GM21515 (cell line): ENCODE measurements around the gene CDRT4.
"Not testable (repeated sequence)": the region's sequence is repeated elsewhere in the genome, so short reads cannot be mapped to it uniquely, and the experiment has no call there.

Experiments
- ATAC-seq: cut with Tn5 transposase; IDR thresholded peaks from one replicate; pipeline ENCODE4 v1.9.1; 2021; ENCODE audit not compliant: unreplicated experiment

The CDRT4 gene

GRCh38 chr17:15457723-15458094 is 9.7 kb downstream of the CDRT4 start:
- ATAC-seq = no peak

DNA sequence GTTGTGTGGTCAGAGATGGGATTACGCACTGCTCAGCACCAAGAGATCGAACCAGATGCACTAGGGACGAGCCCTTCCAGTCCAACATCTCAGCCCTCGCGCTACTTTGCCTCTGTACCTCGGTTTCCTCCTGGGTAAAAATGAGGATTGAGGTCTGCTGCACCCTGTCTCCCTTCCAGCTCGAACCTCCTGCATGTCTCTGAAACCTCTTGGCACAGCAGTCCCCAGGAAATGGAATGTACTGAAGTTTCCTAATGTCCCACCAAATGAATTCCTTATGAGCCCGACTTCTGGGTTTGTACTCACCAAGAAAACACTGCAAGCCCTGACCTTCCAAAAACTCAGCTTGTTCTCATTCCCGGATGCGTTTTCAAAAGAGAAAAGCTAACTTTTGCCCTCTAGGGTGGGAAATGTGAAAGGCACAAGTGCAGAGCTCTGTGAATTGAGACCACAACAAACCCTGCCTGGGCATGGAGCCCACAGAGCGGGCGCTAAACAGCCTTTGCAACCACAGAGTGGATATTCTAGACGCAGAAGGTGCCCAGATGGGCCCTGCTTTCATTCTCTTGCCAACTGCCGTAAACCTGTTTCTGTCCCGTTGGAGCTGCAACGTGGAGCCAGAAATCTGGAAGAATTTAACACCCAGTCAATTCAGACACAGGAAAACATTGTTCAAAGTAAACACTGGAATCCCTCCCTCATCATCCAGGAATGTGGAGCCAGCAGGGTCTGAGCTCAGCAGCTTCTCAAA is 10.3 kb downstream of the CDRT4 start:
- no peak for ATAC-seq

GRCh38 chr17:15456496-15456895 is 10.9 kb downstream of the CDRT4 start:
- no peak for ATAC-seq

DNA sequence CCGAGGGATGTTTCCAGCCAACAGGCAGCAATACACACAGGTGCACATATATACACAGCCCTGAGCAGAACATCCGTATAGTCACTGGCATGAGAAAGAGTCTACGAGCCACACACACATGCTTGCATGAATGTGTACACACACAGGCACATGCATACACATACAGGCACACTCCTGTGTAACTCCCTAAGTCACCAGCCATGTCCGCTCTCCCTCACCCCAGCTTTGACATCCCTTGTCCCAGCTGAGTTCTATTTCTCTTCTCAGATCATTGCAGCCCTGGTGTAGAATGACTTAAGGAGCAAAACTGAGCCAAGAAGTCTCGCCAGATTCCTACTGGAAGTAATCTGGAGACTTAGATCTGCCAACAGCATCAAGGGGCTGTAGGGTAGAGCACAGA is 13.1 kb downstream of the CDRT4 start:
- ATAC-seq = no peak

GRCh38 chr17:15453782-15454181 is 13.6 kb downstream of the CDRT4 start:
- ATAC-seq = no peak

- ATAC-seq = no peak
Measured at GRCh38 chr17:15453246-15453645, 14.2 kb downstream of the CDRT4 start.

DNA sequence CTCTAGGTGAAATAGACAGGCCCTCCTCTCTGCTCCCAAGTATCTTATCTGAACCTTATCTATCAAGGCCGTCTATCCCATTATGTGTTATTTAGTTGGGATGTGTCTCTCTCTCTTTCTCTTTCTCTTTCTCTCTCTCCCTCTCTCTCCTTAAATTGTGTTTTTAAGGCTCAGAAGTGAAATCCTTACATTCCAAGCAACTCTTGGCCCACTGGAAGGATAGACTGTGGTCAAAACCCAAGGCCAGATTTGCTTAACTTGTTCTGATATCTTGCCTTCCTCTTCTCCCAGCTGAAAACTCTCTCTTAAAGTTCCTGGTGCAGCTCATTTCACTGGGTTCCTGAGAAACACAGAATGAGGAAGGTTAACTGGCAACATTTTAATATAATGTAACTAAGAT is 14.7 kb downstream of the CDRT4 start:
- ATAC-seq = no peak

DNA sequence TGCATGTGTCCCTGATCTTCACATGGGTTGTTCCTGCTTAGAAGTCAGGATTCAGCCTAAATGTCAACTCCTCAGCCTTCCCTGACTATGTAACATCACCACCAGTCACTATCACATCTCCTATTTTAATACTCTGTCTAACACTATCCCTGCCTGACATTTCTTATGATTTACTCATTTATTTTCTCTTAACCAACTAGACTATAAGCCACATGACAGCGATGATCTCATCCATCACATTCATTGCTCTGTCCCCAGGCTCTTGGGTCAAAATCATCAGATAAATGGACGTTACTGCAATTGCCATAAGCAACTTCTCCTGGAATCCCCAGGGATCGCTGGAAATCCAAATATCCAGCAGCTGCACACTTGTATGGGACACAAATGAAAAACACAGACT is 15.7 kb downstream of the CDRT4 start:
- no peak for ATAC-seq

- ATAC-seq = no peak
Measured at GRCh38 chr17:15448580-15448956, 18.9 kb downstream of the CDRT4 start.

- ATAC-seq = no peak
Measured at GRCh38 chr17:15447928-15448579, 19.4 kb downstream of the CDRT4 start.

GRCh38 chr17:15446036-15446435 is 21.4 kb downstream of the CDRT4 start:
- no peak for ATAC-seq

DNA sequence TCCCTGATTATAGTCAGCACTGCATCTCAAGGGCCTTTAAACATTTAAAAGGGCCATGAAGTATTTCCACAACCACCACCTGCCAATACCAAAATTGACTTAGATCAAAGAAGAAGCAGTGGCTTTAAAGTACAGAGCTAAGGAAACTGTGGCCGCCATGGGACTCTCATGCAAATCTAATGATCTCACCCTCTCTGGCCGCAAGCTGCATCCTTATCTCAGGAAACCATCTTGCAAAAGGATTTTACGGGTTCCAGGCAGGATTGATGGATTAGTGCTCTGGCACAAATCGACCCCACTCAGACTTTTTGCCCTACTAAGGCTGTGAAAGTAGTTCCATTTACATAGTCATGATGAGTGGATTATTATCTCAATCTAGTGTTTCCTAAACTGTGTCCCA is 22.6 kb downstream of the CDRT4 start:
- ATAC-seq = no peak

- no peak for ATAC-seq
Measured at GRCh38 chr17:15442311-15443180, 24.9 kb downstream of the CDRT4 start.

- no peak for ATAC-seq
Measured at GRCh38 chr17:15441315-15441714, 26.1 kb downstream of the CDRT4 start.

DNA sequence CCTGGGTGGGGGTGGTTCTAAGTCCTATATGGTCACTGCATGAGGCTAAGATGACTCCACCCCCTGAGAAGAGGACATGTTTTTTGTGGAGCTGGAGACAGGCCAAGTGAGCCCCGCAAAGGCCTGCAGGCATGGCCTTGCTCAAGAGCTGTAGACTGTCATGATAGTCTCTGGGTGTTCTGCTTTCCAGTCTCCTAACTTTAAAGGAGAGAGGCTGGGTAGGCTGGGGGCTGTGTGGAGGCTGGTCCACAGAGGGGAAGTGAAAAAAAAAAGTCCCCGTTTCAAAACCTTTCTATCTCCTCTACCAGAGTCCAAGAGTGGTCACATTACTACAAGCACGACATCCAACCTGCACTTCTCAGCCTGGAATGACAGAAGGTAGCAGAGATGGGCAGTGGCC is 27.1 kb downstream of the CDRT4 start:
- no peak for ATAC-seq

GRCh38 chr17:15439205-15439985 is 28.0 kb downstream of the CDRT4 start:
- not testable (repeated sequence) for ATAC-seq

DNA sequence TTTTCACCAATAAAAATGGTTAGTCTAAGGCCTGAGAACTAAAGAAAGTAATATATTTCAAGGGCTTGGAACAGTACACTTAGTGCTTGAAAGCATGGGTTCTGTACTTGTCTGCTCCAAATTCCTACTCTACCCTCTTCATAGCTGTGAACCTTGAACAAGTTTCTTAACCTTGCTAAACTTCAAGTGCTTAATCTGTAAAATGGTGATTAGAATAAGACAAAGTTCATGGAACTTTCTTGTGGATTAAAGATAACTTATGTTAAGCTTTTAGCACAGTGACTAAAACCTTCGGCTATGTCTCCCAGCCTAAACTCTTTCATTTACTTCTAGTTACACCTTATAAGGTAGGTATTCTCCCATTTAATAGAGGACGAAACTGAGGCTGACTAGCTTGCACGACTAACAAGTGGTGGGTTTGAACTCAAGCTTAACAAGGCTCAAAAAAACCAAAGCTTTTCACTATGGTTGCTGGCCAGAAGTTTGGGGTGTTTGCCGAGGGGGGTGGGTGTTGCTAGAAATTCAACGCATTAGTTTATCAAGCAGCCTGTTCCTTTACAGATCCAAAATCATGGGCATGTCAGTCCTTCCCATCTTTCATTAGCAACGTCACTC is 28.8 kb downstream of the CDRT4 start:
- no peak for ATAC-seq

DNA sequence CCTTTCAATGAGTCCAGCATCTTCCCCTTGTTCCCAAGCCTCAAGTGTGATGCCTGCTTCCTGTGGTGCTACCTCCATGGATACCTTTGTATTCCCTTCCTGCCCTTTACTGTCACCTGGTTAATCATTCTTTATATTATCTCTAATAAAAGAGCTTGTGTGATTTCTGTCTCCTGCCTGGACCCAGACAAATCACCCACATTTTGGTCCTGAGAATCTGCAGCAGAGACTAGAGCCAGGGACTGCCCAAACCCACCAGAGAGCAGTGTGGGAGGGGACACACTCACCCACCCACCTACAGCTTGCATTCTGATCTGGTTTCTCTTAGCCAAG is 30.2 kb downstream of the CDRT4 start:
- ATAC-seq = no peak

DNA sequence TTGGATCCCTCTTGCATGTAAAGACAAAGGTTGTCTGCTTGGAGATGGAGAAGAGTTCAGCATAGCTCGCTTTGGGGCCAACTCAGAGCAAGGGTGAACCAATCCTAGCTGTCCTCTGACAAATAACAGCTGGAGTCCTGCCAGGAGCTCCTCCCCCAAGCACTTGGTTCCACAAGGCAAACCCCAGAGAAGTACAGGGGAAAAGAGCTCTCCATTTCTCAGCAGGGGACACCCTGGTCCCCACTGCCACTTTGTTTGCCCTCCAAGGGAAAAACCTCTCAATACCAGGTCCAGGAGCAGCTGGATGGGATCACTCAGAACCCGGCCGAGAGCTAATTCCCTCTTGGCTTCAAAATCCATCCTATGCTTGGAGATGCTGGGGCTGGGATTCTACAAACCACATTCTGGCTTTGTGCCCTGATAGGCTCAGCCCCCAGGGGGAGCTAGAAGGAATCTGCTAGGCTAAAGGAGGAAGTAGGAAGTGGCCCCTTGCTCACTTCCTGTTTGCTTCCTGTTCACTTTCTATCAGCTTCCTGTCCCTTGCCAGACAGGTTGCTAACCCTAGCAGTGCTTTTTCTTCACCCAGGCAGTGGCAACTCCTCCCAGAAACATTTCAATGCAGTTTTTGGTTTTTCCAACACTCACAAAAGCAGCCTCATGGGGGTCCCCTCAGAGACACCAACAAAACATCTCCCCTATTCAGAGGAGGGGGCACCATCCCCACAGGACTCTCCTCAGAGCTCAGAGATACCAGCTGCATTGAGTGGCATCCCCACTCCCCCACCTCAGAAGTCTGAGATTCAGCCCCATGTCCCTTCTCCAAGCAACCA is 30.7 kb downstream of the CDRT4 start:
- ATAC-seq = no peak

- ATAC-seq = no peak
Measured at GRCh38 chr17:15434956-15435355, 32.5 kb downstream of the CDRT4 start.
